ENCODE data around the gene SPOCK1.

The SPOCK1 gene

DNA sequence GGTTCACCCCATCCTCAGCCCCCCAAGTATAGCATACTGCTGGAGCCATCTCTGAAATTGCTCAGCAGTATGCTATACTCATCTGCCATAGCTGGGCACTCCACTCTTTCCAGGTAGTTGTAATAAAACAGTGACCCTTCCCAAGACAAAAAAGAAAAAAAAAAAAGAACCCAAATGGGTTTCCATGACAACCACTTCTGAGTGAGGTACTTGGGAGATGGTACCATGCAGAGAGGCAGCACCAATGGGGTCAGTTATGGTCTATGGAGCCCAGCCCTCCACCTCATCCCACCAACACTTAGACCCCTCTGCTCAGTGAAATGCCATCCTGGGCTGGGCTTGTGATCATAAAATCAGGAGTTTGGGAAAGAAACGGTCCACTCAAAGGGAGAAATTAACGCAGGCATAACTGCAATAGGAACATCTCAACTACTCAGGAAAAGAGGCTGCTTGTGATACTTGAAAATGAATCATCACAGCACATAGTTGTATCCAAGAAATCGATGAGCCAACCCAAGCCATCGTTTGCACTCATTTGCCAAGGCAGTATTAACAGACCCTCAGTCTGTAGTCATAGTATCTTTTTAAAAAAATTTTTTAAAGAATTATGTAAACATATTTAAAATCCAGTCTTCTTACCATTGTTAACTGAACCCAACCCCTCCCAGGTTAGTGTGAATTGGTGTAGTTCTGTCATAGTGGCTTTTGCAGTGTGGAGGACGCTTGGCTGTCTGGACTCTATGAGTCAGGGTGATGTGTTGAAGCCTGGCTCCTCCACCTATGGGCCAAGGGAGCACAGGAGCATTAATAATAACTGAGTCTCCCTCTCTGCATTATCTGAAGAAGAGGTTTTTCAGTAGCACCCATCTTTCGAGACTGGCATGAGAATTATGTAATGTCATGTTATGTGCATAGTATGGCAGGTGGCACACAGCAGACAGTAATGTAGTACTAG, 402.7 kb downstream of the SPOCK1 start:
- H3K4me1 ChIP-seq (ENCODE audit: control insufficient read depth, insufficient read depth, low read length), result peaks cover 11% of the 10 kb centered on the region
- no peaks in the 10 kb centered on the region for H3K27me3 ChIP-seq (replicated peaks; ENCODE audit: control insufficient read depth, insufficient read depth, low read length)
- no peaks in the 10 kb centered on the region for H3K9me3 ChIP-seq (ENCODE audit: control insufficient read depth, low read length)
- DNase-seq (ENCODE audit: low read depth), result no peak
- H3K36me3 ChIP-seq (ENCODE audit: control insufficient read depth, insufficient read depth, low read length, severe bottlenecking), result no peaks in the 10 kb centered on the region
- H3K9ac ChIP-seq (ENCODE audit: low read length), result no peak overlapping the region
- no peak overlapping the region for H3K4me3 ChIP-seq (ENCODE audit: low read length)

- no peak overlapping the region for H3K9ac ChIP-seq (ENCODE audit: low read length)
- H3K36me3 ChIP-seq (ENCODE audit: control insufficient read depth, insufficient read depth, low read length, severe bottlenecking), result no peaks in the 10 kb centered on the region
- no peaks in the 10 kb centered on the region for H3K27me3 ChIP-seq (replicated peaks; ENCODE audit: control insufficient read depth, insufficient read depth, low read length)
- H3K9me3 ChIP-seq (ENCODE audit: control insufficient read depth, low read length), result no peaks in the 10 kb centered on the region
- no peak overlapping the region for H3K4me3 ChIP-seq (ENCODE audit: low read length)
- H3K4me1 ChIP-seq (ENCODE audit: control insufficient read depth, insufficient read depth, low read length), result peaks cover 5% of the 10 kb centered on the region
- no peak for DNase-seq (ENCODE audit: low read depth)
These were observed 403.5 kb downstream of the SPOCK1 start for GRCh38 chr5:137095597-137095996.

GRCh38 chr5:137092831-137093230, 406.3 kb downstream of the SPOCK1 start:
- Histone ChIP-seq H3K36me3 (ENCODE audit: control insufficient read depth, insufficient read depth, low read length, severe bottlenecking) (no peaks in the 10 kb centered on the region), H3K4me1 (ENCODE audit: control insufficient read depth, insufficient read depth, low read length) (peaks cover 5% of the 10 kb centered on the region), H3K27me3 (replicated peaks; ENCODE audit: control insufficient read depth, insufficient read depth, low read length) (no peaks in the 10 kb centered on the region), H3K4me3 (ENCODE audit: low read length) (no peak overlapping the region), H3K9ac (ENCODE audit: low read length) (no peak overlapping the region), H3K9me3 (ENCODE audit: control insufficient read depth, low read length) (no peaks in the 10 kb centered on the region)
- DNase-seq (ENCODE audit: low read depth), result no peak

DNA sequence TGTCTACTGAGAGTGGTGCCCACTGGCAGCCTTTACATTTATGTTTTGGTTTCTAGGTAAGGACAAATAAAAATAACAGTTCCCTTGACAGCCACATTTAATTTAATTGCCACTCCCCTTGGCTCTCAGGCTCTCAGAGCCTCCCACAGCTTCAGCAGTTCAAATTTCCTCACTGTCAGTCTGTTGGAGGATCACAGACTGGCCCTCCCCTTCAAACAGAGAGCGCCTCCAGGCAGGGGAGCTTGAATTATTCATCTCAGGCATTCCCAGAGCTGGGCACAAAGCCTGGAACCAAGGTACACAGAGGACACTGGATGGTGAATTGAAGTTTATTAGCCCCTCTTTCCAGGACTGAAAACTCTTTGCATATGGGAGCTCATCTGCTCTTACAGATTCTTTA, 407.7 kb downstream of the SPOCK1 start:
- H3K9ac ChIP-seq (ENCODE audit: low read length), result no peak overlapping the region
- H3K4me1 ChIP-seq (ENCODE audit: control insufficient read depth, insufficient read depth, low read length), result peaks cover 5% of the 10 kb centered on the region
- H3K4me3 ChIP-seq (ENCODE audit: low read length), result no peak overlapping the region
- H3K9me3 ChIP-seq (ENCODE audit: control insufficient read depth, low read length), result no peaks in the 10 kb centered on the region
- H3K36me3 ChIP-seq (ENCODE audit: control insufficient read depth, insufficient read depth, low read length, severe bottlenecking), result no peaks in the 10 kb centered on the region
- H3K27me3 ChIP-seq (replicated peaks; ENCODE audit: control insufficient read depth, insufficient read depth, low read length), result no peaks in the 10 kb centered on the region
- peak; percentile 57 for DNase-seq (ENCODE audit: low read depth)

GRCh38 chr5:137090721-137091120, 408.4 kb downstream of the SPOCK1 start:
- Histone ChIP-seq H3K9me3 (ENCODE audit: control insufficient read depth, low read length) (no peaks in the 10 kb centered on the region), H3K27me3 (replicated peaks; ENCODE audit: control insufficient read depth, insufficient read depth, low read length) (no peaks in the 10 kb centered on the region), H3K4me1 (ENCODE audit: control insufficient read depth, insufficient read depth, low read length) (no peaks in the 10 kb centered on the region), H3K36me3 (ENCODE audit: control insufficient read depth, insufficient read depth, low read length, severe bottlenecking) (no peaks in the 10 kb centered on the region), H3K4me3 (ENCODE audit: low read length) (no peak overlapping the region), H3K9ac (ENCODE audit: low read length) (no peak overlapping the region)
- DNase-seq (ENCODE audit: low read depth), result no peak

DNA sequence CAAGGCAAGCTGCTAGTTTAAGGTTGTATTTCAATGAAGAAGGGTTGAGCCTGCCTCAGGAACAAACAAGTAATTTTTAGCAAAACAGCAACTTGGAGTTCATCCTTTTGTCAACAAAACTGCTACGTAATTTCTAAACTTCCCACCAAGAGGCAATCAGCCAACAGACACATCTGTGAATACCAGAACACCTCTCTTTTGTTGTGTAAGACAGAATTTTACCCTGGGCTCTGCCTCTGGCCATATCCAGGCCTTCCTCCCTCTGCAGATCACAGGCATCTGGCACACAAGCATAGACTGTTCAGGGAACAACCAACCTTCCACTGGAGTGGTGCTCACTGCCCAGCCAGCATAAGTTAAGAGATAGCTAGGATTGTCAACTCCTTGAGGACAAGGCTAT, 409.0 kb downstream of the SPOCK1 start:
- H3K4me1 ChIP-seq (ENCODE audit: control insufficient read depth, insufficient read depth, low read length), result no peaks in the 10 kb centered on the region
- H3K9ac ChIP-seq (ENCODE audit: low read length), result no peak overlapping the region
- no peak for DNase-seq (ENCODE audit: low read depth)
- no peaks in the 10 kb centered on the region for H3K36me3 ChIP-seq (ENCODE audit: control insufficient read depth, insufficient read depth, low read length, severe bottlenecking)
- no peak overlapping the region for H3K4me3 ChIP-seq (ENCODE audit: low read length)
- no peaks in the 10 kb centered on the region for H3K27me3 ChIP-seq (replicated peaks; ENCODE audit: control insufficient read depth, insufficient read depth, low read length)
- no peaks in the 10 kb centered on the region for H3K9me3 ChIP-seq (ENCODE audit: control insufficient read depth, low read length)

DNA sequence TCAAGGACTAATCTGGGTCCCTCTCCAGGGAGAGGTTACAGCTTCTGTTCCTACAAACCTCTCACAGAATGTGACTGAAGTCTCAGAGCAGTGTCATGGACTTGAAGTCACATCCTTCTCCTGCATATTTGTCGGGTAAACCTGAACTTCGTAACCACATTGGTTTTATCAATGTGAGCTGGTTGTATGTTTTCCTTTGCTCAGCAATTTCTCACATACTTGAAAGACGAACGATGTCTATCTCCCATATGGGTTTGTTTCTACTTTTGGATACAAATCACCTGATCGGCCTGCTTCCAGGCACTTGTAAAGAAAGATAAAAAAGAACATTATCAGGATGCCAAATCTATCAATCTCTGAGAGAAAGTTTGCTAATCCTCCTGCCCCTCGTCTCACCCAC, 411.0 kb downstream of the SPOCK1 start:
- no peaks in the 10 kb centered on the region for H3K4me1 ChIP-seq (ENCODE audit: control insufficient read depth, insufficient read depth, low read length)
- no peaks in the 10 kb centered on the region for H3K36me3 ChIP-seq (ENCODE audit: control insufficient read depth, insufficient read depth, low read length, severe bottlenecking)
- no peak for DNase-seq (ENCODE audit: low read depth)
- H3K9me3 ChIP-seq (ENCODE audit: control insufficient read depth, low read length), result no peaks in the 10 kb centered on the region
- no peak overlapping the region for H3K9ac ChIP-seq (ENCODE audit: low read length)
- no peak overlapping the region for H3K4me3 ChIP-seq (ENCODE audit: low read length)
- H3K27me3 ChIP-seq (replicated peaks; ENCODE audit: control insufficient read depth, insufficient read depth, low read length), result no peaks in the 10 kb centered on the region

- Histone ChIP-seq H3K4me1 (ENCODE audit: control insufficient read depth, insufficient read depth, low read length) (no peaks in the 10 kb centered on the region), H3K4me3 (ENCODE audit: low read length) (no peak overlapping the region), H3K9me3 (ENCODE audit: control insufficient read depth, low read length) (no peaks in the 10 kb centered on the region), H3K36me3 (ENCODE audit: control insufficient read depth, insufficient read depth, low read length, severe bottlenecking) (no peaks in the 10 kb centered on the region), H3K27me3 (replicated peaks; ENCODE audit: control insufficient read depth, insufficient read depth, low read length) (no peaks in the 10 kb centered on the region), H3K9ac (ENCODE audit: low read length) (no peak overlapping the region)
- DNase-seq (ENCODE audit: low read depth), result no peak
These were observed 412.8 kb downstream of the SPOCK1 start for GRCh38 chr5:137086342-137086741.

- no peak overlapping the region for H3K4me3 ChIP-seq (ENCODE audit: low read length)
- H3K27me3 ChIP-seq (replicated peaks; ENCODE audit: control insufficient read depth, insufficient read depth, low read length), result no peaks in the 10 kb centered on the region
- no peaks in the 10 kb centered on the region for H3K9me3 ChIP-seq (ENCODE audit: control insufficient read depth, low read length)
- no peaks in the 10 kb centered on the region for H3K4me1 ChIP-seq (ENCODE audit: control insufficient read depth, insufficient read depth, low read length)
- H3K36me3 ChIP-seq (ENCODE audit: control insufficient read depth, insufficient read depth, low read length, severe bottlenecking), result no peaks in the 10 kb centered on the region
- DNase-seq (ENCODE audit: low read depth), result no peak
- no peak overlapping the region for H3K9ac ChIP-seq (ENCODE audit: low read length)
These were observed 413.9 kb downstream of the SPOCK1 start for GRCh38 chr5:137085206-137085605.

GRCh38 chr5:137084016-137084415, 415.1 kb downstream of the SPOCK1 start:
- DNase-seq (ENCODE audit: low read depth), result no peak
- no peaks in the 10 kb centered on the region for H3K4me1 ChIP-seq (ENCODE audit: control insufficient read depth, insufficient read depth, low read length)
- no peaks in the 10 kb centered on the region for H3K36me3 ChIP-seq (ENCODE audit: control insufficient read depth, insufficient read depth, low read length, severe bottlenecking)
- H3K9ac ChIP-seq (ENCODE audit: low read length), result no peak overlapping the region
- no peak overlapping the region for H3K4me3 ChIP-seq (ENCODE audit: low read length)
- no peaks in the 10 kb centered on the region for H3K27me3 ChIP-seq (replicated peaks; ENCODE audit: control insufficient read depth, insufficient read depth, low read length)
- no peaks in the 10 kb centered on the region for H3K9me3 ChIP-seq (ENCODE audit: control insufficient read depth, low read length)

DNA sequence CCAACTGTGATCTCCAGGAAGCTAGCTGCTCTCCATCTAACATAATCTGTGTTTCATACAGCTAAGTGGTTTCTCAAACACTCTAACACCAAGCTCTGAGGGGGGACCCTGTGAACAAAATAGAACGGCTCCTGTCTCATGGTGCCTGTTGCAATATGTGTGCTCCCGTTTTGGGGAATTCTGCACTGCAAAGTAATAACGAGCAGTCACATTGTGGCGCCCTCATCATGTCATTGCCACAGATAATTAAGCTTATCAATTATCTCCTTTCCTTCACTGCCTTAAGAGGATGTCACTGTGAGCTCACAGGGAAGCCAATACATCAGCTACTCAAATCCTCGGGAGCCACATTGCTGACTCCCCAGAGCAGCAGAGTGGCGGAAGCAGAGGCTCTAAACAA, 416.2 kb downstream of the SPOCK1 start:
- no peak overlapping the region for H3K4me3 ChIP-seq (ENCODE audit: low read length)
- H3K36me3 ChIP-seq (ENCODE audit: control insufficient read depth, insufficient read depth, low read length, severe bottlenecking), result no peaks in the 10 kb centered on the region
- H3K9me3 ChIP-seq (ENCODE audit: control insufficient read depth, low read length), result no peaks in the 10 kb centered on the region
- H3K4me1 ChIP-seq (ENCODE audit: control insufficient read depth, insufficient read depth, low read length), result no peaks in the 10 kb centered on the region
- no peaks in the 10 kb centered on the region for H3K27me3 ChIP-seq (replicated peaks; ENCODE audit: control insufficient read depth, insufficient read depth, low read length)
- no peak for DNase-seq (ENCODE audit: low read depth)
- no peak overlapping the region for H3K9ac ChIP-seq (ENCODE audit: low read length)
